Esophagus muscularis mucosa (tissue), 3 donors: ENCODE measurements around the gene DISC1.

Experiments
- CTCF ChIP-seq, 3 experiments: fragments of 200-600 bp in 2 of 3; fragments of 450-650 bp in 1 of 3; sonication (generic) in 2 of 3; IDR thresholded peaks; one replicate each; pipeline ENCODE4 v1.5.1; 2017 to 2019; ENCODE audit warnings: antibody characterized with exemption in 3 of 3, mild to moderate bottlenecking in 2 of 3, moderate library complexity in 1 of 3
- POLR2AphosphoS5 ChIP-seq, 2 donors: sonication (generic); formaldehyde crosslinking; IDR thresholded peaks; one replicate each; pipeline ENCODE4 v1.6.1; 2017; ENCODE audit warnings: antibody characterized with exemption in 2 of 2

GRCh38 chr1:231872461-231872910, 245.9 kb downstream of the DISC1 start:
- TF ChIP-seq CTCF (IDR thresholded peaks at IDR 0.05) (no peak), POLR2AphosphoS5 (IDR thresholded peaks at IDR 0.05) (no peak)
